Epithelial cell of proximal tubule (primary cell): ENCODE results near the gene NUCB2. TPM values are rescaled to one million over a fixed set of nuclear protein-coding genes. Genes with fewer than 3 reads are reported as not detected.
A peak's percentile ranks its signal among the peaks of the same experiment; 100 is the strongest.

Source experiments
- DNase-seq: peaks from one replicate; pipeline ENCODE4 v3.0.0-alpha.2; 2011; ENCODE audit warnings: low read depth
- H3K4me3 ChIP-seq: 2 replicates; pipeline ENCODE4 v1.5.1; 2011; ENCODE audit warnings: low read depth, mild to moderate bottlenecking, low read length
- total RNA-seq: library from RNA; depleted of rRNA; stranded (reverse); fragments of >200 nt; gene quantifications from 2 replicates; pipeline ENCODE4 v1.2.3, GENCODE V29; 2015
- TF ChIP-seq, protein P1 (sequence below): conservative IDR thresholded peaks from 2 replicates; pipeline ENCODE4 v1.5.1; 2012; ENCODE audit warnings: low read depth, mild to moderate bottlenecking, low read length

Gene NUCB2
- total RNA-seq, 1 donor from 2014 or later = 31.5 TPM

DNA sequence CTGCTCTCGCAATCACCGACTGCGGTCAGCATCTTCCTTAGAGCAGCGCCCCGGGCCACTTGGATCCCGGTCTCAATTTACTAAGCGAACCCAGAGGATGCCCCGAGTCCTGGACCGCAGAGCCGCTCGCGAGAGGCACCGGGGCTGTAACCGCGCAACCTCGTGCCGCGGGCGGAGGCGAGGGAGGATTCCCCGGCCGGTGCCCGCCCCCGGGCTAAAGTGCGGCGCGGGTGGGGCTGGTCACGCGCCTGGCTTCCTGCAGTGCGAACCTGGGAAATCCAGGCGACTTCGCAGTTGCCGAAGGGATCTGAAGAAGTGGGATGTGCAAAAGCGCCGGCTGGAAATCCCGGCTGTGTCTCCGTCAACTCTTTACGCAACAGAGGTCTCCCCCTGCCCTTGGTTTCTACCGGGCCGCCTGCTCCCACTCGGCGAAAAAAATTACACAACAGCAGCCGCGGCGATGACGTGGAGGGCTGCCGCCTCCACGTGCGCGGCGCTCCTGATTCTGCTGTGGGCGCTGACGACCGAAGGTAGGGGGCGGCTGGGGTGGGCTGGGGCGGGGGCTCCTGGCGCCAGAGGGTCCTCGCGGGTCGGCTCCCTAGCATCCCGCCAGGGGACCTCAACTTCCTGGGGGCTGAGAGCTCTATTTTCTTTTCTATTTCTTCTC lies 75.1 kb downstream of the NUCB2 start, which contains the start of gene NCR3LG1:
TSS of gene NCR3LG1 (plus strand) at position 291 of the 667 bp plus-strand sequence. CDS start at position 461, 170 bp downstream.
- DNase-seq = no peak
- H3K4me3 ChIP-seq = peak within 1 kb of the TSS; percentile 71
- TF ChIP-seq, protein P1, sequence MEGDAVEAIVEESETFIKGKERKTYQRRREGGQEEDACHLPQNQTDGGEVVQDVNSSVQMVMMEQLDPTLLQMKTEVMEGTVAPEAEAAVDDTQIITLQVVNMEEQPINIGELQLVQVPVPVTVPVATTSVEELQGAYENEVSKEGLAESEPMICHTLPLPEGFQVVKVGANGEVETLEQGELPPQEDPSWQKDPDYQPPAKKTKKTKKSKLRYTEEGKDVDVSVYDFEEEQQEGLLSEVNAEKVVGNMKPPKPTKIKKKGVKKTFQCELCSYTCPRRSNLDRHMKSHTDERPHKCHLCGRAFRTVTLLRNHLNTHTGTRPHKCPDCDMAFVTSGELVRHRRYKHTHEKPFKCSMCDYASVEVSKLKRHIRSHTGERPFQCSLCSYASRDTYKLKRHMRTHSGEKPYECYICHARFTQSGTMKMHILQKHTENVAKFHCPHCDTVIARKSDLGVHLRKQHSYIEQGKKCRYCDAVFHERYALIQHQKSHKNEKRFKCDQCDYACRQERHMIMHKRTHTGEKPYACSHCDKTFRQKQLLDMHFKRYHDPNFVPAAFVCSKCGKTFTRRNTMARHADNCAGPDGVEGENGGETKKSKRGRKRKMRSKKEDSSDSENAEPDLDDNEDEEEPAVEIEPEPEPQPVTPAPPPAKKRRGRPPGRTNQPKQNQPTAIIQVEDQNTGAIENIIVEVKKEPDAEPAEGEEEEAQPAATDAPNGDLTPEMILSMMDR = no peak

GRCh38 chr11:17352950-17353820 lies 76.6 kb downstream of the NUCB2 start:
- H3K4me3 ChIP-seq = peak overlapping the region; percentile 71
- no peak for DNase-seq
- TF ChIP-seq, protein P1 = no peak

DNA sequence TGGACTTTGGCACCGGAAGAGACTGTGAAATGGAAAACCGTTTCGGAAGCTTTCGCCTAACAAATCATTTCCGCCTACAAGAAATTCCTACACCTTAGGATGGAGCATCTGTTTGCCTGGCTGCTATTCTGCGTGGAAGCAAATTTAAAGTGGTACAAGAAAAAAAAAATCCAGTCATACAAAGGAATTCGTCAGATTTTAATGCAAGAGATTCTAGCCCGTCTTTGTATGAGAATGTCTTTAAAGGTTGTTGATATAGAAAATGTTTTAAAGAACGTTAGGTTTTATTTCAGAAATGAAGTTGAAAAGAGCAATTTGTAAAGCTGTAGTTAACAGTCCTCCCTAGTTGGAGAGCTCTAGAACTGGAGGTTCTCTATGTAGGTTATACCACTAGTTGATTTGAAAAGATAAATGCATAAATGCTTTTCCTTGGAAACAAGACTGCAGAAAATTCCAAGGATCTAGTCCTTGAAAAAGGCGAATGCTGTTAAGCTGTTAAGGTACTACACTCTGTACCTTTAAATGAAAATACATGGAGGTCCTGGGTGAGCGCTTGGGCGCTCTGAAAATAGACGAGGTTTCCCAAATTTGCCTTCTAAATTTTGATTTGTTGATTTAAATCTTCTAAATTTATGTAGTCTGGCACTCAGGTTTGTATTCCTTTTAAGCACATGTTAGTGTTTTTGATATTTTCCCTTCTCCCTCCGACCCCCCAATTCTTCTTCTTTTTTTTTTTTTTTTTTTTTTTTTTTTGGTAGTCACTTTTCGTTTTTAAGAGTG lies 77.5 kb downstream of the NUCB2 start:
- TF ChIP-seq, protein P1 = no peak
- peak overlapping the region; percentile 71 for H3K4me3 ChIP-seq
- DNase-seq = no peak

DNA sequence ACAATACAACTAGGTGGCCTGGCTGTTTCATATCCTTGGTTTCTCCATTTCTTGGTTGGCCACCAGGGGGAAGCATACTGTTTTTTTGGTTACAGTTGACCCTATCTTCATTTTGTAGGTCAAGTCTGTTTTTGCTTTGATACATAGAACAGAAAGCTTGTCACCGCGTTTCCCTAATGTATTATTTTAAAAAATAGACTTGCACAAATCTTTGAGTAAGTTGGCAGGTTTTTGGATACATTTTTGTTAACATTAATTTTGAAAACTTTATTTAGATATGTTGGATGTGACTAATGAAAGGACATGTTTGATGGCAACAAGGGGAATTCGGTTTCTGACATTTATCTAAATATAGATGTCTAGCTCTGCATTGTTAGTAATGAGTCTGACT lies 78.1 kb downstream of the NUCB2 start:
- no peak for DNase-seq
- TF ChIP-seq, protein P1 = peak; percentile 80
- H3K4me3 ChIP-seq = peak overlapping the region; percentile 71

- no peak for DNase-seq
- H3K4me3 ChIP-seq = no peak overlapping the region
- TF ChIP-seq, protein P1 = no peak
These were observed 90.0 kb downstream of the NUCB2 start for GRCh38 chr11:17366495-17366894.

DNA sequence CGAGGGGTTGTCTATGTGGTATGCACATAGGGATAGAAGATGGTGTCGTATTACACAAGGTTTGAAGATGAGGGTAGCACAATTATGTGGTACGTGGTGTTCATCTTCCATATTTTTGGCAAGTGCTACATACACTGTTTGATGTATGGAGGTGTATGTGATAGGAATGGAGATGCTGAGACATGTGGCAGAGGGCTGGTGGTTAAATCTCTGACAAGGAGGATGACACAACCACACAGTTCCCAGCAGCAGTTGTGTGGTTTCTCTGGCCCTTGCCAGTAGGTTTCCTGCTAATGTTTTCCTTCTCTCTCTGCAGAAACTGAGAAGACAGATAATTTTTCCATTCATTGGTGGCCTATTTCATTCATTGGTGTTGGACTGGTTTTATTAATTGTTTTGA lies 92.0 kb downstream of the NUCB2 start:
- no peak overlapping the region for H3K4me3 ChIP-seq
- TF ChIP-seq, protein P1 = no peak
- DNase-seq = no peak
